Measurements from ENCODE around the gene NEIL3. TPM values are rescaled to one million over a fixed set of nuclear protein-coding genes. Genes with fewer than 3 reads are reported as not detected.

NEIL3 gene
- total RNA-seq, 4 donors from 2014 or later, result 0.59 TPM; not detected in 3

- Histone ChIP-seq H3K4me3 (replicated peaks in 1 of 3) (no peak overlapping the region), H3K4me1 (no peaks in the 10 kb centered on the region), H3K9me3 (no peaks in the 10 kb centered on the region), H3K27ac (no peak overlapping the region), H3K27me3 (no peaks in the 10 kb centered on the region), H3K36me3 (no peaks in the 10 kb centered on the region)
- TF ChIP-seq CTCF (IDR thresholded peaks at IDR 0.05) (no peak), POLR2A (IDR thresholded peaks at IDR 0.05) (no peak)
- no peak for DNase-seq
- intact Hi-C loops (cut with DNase I), result no loop called here
- WGBS, 2 donors, result 73 to 75% methylated on average over 4 of the region's 4 CpGs
These were observed 28.2 kb upstream of the NEIL3 start for GRCh38 chr4:177281351-177281909.

- TF ChIP-seq CTCF (IDR thresholded peaks at IDR 0.05) (no peak), POLR2A (IDR thresholded peaks at IDR 0.05) (no peak)
- DNase-seq, result no peak
- H3K27me3 ChIP-seq, result no peaks in the 10 kb centered on the region
- WGBS, 2 donors, result 70 to 71% methylated on average over 5 of the region's 5 CpGs
- no peaks in the 10 kb centered on the region for H3K36me3 ChIP-seq
- H3K4me3 ChIP-seq (replicated peaks in 1 of 3), result no peak overlapping the region
- intact Hi-C loops (cut with DNase I), result no loop called here
- H3K9me3 ChIP-seq, result no peaks in the 10 kb centered on the region
- no peak overlapping the region for H3K27ac ChIP-seq
- H3K4me1 ChIP-seq, result no peaks in the 10 kb centered on the region
These were observed 27.3 kb upstream of the NEIL3 start for GRCh38 chr4:177282284-177282835.

DNA sequence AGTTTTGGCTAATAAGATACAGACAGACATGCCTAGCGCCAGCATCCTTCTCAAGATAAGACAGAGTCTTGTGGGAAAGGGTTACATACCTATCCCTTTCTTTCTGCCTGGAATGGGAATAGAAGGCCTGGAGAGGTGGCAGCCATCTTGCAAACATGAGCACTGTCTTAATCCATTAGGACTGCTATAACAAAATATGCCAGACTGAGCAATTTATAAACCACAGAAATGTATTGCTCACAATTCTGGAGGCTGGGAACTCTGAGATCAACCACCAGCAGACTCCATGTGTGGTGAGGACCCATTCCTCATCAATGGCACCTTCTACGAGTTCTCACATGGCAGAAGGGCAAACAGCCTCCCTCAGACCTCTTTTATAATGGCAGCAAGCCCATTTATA is 26.5 kb upstream of the NEIL3 start:
- H3K4me1 ChIP-seq, result no peaks in the 10 kb centered on the region
- H3K27ac ChIP-seq, result no peak overlapping the region
- TF ChIP-seq POLR2A (IDR thresholded peaks at IDR 0.05) (no peak), CTCF (IDR thresholded peaks at IDR 0.05) (no peak)
- H3K4me3 ChIP-seq (replicated peaks in 1 of 3), result no peak overlapping the region
- no peaks in the 10 kb centered on the region for H3K27me3 ChIP-seq
- H3K36me3 ChIP-seq, result no peaks in the 10 kb centered on the region
- no peak for DNase-seq
- 93 to 95% methylated on average over 2 of the region's 2 CpGs for WGBS, 2 donors
- intact Hi-C loops (cut with DNase I), result no loop called here
- H3K9me3 ChIP-seq, result no peaks in the 10 kb centered on the region

- 93 to 94% methylated on average over 6 of the region's 6 CpGs for WGBS, 2 donors
- H3K9me3 ChIP-seq, result no peaks in the 10 kb centered on the region
- no peaks in the 10 kb centered on the region for H3K36me3 ChIP-seq
These were observed 23.7 kb upstream of the NEIL3 start for GRCh38 chr4:177285953-177286352.

More at GRCh38 chr4:177285953-177286352, 23.7 kb upstream of the NEIL3 start:
- Histone ChIP-seq H3K27me3 (no peaks in the 10 kb centered on the region), H3K4me3 (replicated peaks in 1 of 3) (no peak overlapping the region), H3K4me1 (no peaks in the 10 kb centered on the region), H3K27ac (no peak overlapping the region)
- intact Hi-C loops (cut with DNase I), result no loop called here
- DNase-seq, result no peak
- no peak for TF ChIP-seq POLR2A (IDR thresholded peaks at IDR 0.05)
- TF ChIP-seq CTCF (IDR thresholded peaks at IDR 0.05), result no peak
